ENCODE results near the gene LCMT1.
"Not testable (repeated sequence)": the region's sequence is repeated elsewhere in the genome, so short reads cannot be mapped to it uniquely, and the experiment has no call there.

The LCMT1 gene

DNA sequence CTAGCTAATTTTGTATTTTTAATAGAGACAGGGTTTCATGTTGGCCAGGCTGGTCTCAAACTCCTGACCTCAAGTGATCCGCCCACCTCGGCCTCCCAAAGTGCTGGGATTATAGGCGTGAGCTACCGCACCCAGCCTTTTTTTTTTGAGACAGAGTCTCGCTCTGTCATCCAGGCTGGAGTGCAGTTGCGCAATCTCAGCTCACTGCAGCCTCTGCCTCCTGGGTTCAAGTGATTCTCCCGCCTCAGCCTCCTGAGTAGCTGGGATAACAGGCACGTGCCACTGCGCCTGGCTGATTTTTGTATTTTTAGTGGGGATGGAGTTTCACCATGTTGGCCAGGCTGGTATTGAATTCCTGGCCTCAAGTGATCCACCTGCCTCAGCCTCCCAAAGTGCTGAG, 56.4 kb downstream of the LCMT1 start:
- not testable (repeated sequence) for H3K4me1 ChIP-seq (ENCODE audit: control insufficient read depth, insufficient read depth, low read length); H3K27me3 ChIP-seq (ENCODE audit: control insufficient read depth, insufficient read depth, low read length, poor library complexity, severe bottlenecking); H3K27ac ChIP-seq (ENCODE audit: insufficient read depth, low read depth, low read length, poor library complexity, severe bottlenecking); H3K9me3 ChIP-seq (ENCODE audit: control insufficient read depth, low read length); H3K4me3 ChIP-seq (ENCODE audit: insufficient read depth, low read depth, low read length)
- peaks cover 40% of the 10 kb centered on the region for H3K36me3 ChIP-seq (ENCODE audit: control insufficient read depth, insufficient read depth, low read length)
- WGBS, 2 experiments, result 95% methylated on average over 9 of the region's 9 CpGs

DNA sequence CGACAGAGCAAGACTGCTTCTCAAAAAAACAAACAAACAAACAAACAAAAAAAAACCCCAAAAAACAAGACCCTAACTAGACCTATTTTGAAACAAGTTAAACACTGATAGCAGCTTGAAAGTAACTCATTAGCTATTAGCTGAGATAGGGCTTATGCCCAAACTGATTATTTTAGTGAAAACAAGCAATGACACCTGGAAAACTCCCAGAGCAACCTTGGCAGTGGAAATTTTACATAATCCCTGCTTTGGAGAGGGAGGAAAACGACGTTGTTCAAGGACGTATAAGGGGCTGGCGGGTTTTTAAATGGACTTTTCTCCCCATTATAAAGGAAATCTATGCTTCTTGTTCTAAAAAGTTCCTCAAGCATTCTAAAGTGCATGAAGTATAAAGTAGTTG, 59.8 kb downstream of the LCMT1 start:
- Histone ChIP-seq H3K27ac (ENCODE audit: insufficient read depth, low read depth, low read length, poor library complexity, severe bottlenecking) (no peak overlapping the region), H3K4me1 (ENCODE audit: control insufficient read depth, insufficient read depth, low read length) (no peaks in the 10 kb centered on the region), H3K36me3 (ENCODE audit: control insufficient read depth, insufficient read depth, low read length) (peaks cover 24% of the 10 kb centered on the region), H3K9me3 (ENCODE audit: control insufficient read depth, low read length) (no peaks in the 10 kb centered on the region), H3K27me3 (ENCODE audit: control insufficient read depth, insufficient read depth, low read length, poor library complexity, severe bottlenecking) (no peaks in the 10 kb centered on the region), H3K4me3 (ENCODE audit: insufficient read depth, low read depth, low read length) (no peak overlapping the region)
- WGBS, 2 experiments, result 95 to 96% methylated on average over 5 of the region's 5 CpGs

DNA sequence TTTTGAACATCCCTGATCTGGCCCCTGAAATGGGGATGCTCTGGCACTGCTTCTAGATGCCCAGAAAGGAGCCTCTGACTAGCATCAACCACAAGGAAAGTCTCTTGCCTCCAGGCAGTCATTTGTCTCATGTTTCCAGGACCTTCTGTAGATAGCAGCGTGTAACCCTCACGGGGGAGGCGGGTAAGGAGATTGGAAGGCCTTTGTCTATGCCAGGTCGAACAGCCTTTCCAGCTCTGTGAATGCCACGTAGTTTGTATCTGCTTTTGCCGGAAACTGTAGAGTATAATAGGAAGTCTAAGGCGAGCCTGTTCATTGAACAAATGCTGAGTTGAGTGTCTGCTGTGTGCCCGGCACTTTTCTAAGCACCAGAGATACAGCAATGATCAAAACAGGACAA, 61.3 kb downstream of the LCMT1 start:
- Histone ChIP-seq H3K27ac (ENCODE audit: insufficient read depth, low read depth, low read length, poor library complexity, severe bottlenecking) (no peak overlapping the region), H3K27me3 (ENCODE audit: control insufficient read depth, insufficient read depth, low read length, poor library complexity, severe bottlenecking) (no peaks in the 10 kb centered on the region), H3K36me3 (ENCODE audit: control insufficient read depth, insufficient read depth, low read length) (peaks cover 15% of the 10 kb centered on the region), H3K4me3 (ENCODE audit: insufficient read depth, low read depth, low read length) (no peak overlapping the region), H3K4me1 (ENCODE audit: control insufficient read depth, insufficient read depth, low read length) (no peaks in the 10 kb centered on the region), H3K9me3 (ENCODE audit: control insufficient read depth, low read length) (no peaks in the 10 kb centered on the region)
- WGBS, 2 experiments, result 94 to 96% methylated on average over 8 of the region's 8 CpGs

DNA sequence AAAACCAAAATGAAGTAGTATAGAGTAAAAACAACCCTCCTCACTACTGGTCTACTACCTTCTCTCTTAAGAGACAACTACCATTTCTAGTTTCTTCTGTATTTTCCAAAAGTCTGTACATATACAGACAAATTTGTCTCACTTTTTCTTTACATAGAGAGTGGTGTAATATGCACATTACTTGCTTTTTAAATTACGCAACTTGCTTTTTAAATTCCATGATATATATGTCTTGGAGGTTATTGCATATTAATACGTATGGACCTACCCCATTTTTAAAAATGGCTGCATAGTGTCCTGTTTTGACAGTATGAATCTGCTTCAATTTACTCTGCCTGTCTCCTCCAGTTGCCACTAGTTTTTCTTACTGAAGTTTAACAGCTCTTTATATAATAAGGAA, 62.7 kb downstream of the LCMT1 start:
- WGBS, 2 experiments, result 90 to 100% methylated on average over 1 to 2 of the region's 2 CpGs
- Histone ChIP-seq H3K9me3 (ENCODE audit: control insufficient read depth, low read length) (no peaks in the 10 kb centered on the region), H3K36me3 (ENCODE audit: control insufficient read depth, insufficient read depth, low read length) (peaks cover 6% of the 10 kb centered on the region), H3K27ac (ENCODE audit: insufficient read depth, low read depth, low read length, poor library complexity, severe bottlenecking) (no peak overlapping the region), H3K27me3 (ENCODE audit: control insufficient read depth, insufficient read depth, low read length, poor library complexity, severe bottlenecking) (no peaks in the 10 kb centered on the region), H3K4me3 (ENCODE audit: insufficient read depth, low read depth, low read length) (no peak overlapping the region), H3K4me1 (ENCODE audit: control insufficient read depth, insufficient read depth, low read length) (no peaks in the 10 kb centered on the region)

DNA sequence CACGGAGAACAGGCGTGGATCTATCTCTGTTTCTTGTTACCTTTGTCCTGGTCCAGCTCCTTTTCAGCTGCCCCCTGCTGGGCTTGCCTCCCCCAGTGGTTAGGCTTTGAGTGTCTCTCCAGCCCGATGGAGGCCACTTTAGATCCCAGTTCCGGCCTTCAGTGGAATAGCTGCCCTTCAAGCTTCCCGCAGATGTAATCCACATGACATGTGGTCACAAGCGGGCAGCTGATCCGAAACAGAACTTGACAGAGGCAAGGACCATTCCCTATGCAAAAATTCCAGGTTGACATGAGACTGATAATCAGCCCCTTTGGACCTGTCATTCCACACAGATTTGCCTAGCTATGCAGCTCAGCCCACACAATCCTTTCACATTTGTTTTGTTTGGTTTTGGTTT, 64.6 kb downstream of the LCMT1 start:
- WGBS, 2 experiments, result 95% methylated on average over 7 of the region's 7 CpGs
- H3K36me3 ChIP-seq (ENCODE audit: control insufficient read depth, insufficient read depth, low read length), result no peaks in the 10 kb centered on the region

DNA sequence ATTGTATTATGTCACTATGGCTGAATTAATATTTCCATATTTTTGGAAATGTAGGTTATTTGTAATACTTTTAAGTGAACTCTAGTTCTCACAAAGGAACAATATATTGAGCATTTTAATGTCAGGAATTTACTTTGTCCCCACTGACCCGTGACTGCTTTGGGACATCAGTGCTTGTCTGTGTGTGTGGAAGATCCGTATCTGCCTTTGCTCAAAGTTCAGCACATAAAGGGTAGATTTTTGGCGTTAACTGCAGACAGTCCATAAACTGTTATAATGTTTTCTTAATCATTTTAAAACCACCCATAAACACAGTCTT, 65.9 kb downstream of the LCMT1 start:
- H3K9me3 ChIP-seq (ENCODE audit: control insufficient read depth, low read length), result no peaks in the 10 kb centered on the region
- no peak overlapping the region for H3K4me3 ChIP-seq (ENCODE audit: insufficient read depth, low read depth, low read length)
- WGBS, 2 experiments, result 95 to 100% methylated on average over 3 of the region's 3 CpGs
- H3K27ac ChIP-seq (ENCODE audit: insufficient read depth, low read depth, low read length, poor library complexity, severe bottlenecking), result no peak overlapping the region
- H3K27me3 ChIP-seq (ENCODE audit: control insufficient read depth, insufficient read depth, low read length, poor library complexity, severe bottlenecking), result no peaks in the 10 kb centered on the region
- no peaks in the 10 kb centered on the region for H3K4me1 ChIP-seq (ENCODE audit: control insufficient read depth, insufficient read depth, low read length)
- no peaks in the 10 kb centered on the region for H3K36me3 ChIP-seq (ENCODE audit: control insufficient read depth, insufficient read depth, low read length)

More for the DNA sequence above, 64.6 kb downstream of the LCMT1 start:
- Histone ChIP-seq H3K9me3 (ENCODE audit: control insufficient read depth, low read length) (no peaks in the 10 kb centered on the region), H3K4me1 (ENCODE audit: control insufficient read depth, insufficient read depth, low read length) (no peaks in the 10 kb centered on the region), H3K27me3 (ENCODE audit: control insufficient read depth, insufficient read depth, low read length, poor library complexity, severe bottlenecking) (no peaks in the 10 kb centered on the region), H3K4me3 (ENCODE audit: insufficient read depth, low read depth, low read length) (no peak overlapping the region), H3K27ac (ENCODE audit: insufficient read depth, low read depth, low read length, poor library complexity, severe bottlenecking) (no peak overlapping the region)

DNA sequence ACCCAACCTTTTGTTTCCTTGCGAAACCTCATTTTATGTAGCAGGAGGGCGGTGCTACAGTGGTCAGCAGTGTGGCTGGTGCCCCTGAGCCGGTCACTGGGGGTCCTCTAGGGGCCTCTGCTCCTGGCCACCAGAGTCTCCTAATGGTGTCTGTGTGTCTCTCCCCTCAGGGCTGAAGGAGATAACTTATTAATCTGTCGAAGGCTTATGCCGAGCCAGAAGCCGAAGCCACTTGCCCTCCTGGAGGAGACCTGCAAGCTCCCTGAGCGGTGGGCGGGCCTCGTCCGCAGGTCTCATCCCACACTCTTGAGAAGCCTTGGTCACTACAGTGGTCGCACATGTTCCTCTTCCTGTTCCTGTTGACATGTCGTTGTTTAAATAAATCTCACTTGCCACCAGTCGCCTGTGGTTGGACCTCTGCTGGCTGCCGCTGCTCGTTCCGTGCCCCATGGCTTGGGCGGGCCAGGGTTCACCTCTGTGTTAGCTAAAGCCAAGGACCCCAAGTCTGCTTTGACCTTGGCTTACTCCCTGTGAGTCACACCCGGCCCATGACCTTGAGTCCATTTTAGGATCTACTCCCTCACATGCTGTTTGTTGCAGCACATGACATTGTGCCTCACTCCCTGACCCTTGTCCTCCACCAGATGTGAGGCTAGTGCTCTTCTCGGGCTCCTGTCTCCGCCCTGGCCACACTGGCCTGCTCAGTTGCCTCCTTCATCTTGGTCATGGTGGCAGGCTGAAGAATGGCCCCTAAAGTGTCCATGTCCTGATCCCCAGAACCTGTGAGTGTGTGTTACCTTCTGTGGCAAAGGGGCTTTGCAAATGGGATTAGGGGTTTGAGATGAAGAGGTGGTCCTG, 66.5 kb downstream of the LCMT1 start:
- H3K27ac ChIP-seq (ENCODE audit: insufficient read depth, low read depth, low read length, poor library complexity, severe bottlenecking), result no peak overlapping the region
- no peak overlapping the region for H3K4me3 ChIP-seq (ENCODE audit: insufficient read depth, low read depth, low read length)
- H3K4me1 ChIP-seq (ENCODE audit: control insufficient read depth, insufficient read depth, low read length), result no peaks in the 10 kb centered on the region
- no peaks in the 10 kb centered on the region for H3K36me3 ChIP-seq (ENCODE audit: control insufficient read depth, insufficient read depth, low read length)
- H3K27me3 ChIP-seq (ENCODE audit: control insufficient read depth, insufficient read depth, low read length, poor library complexity, severe bottlenecking), result no peaks in the 10 kb centered on the region
- 95% methylated on average over 20 of the region's 20 CpGs for WGBS, 2 experiments
- no peaks in the 10 kb centered on the region for H3K9me3 ChIP-seq (ENCODE audit: control insufficient read depth, low read length)

DNA sequence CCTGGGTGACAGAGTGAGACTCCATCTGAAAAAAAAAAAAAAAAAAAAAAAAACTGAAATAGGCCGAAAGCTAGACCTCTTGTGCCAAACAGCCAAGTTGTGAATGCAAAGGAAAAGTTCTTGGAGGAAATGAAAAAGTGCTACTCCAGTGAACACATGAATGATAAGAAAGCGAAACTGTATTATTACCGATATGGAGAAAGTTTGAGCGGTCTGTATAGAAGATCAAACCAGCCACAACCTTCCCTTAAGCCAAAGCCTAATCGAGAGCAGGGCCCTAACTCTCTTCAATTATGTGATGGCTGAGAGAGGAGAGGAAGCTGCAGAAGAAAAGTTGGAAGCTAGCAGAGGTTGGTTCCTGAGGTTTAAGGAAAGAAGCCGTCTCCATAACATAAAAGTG, 69.7 kb downstream of the LCMT1 start:
- H3K27ac ChIP-seq (ENCODE audit: insufficient read depth, low read depth, low read length, poor library complexity, severe bottlenecking); H3K4me3 ChIP-seq (ENCODE audit: insufficient read depth, low read depth, low read length); H3K27me3 ChIP-seq (ENCODE audit: control insufficient read depth, insufficient read depth, low read length, poor library complexity, severe bottlenecking); H3K36me3 ChIP-seq (ENCODE audit: control insufficient read depth, insufficient read depth, low read length); H3K4me1 ChIP-seq (ENCODE audit: control insufficient read depth, insufficient read depth, low read length); H3K9me3 ChIP-seq (ENCODE audit: control insufficient read depth, low read length): not testable (repeated sequence)
- 98% methylated on average over 6 of the region's 6 CpGs for WGBS, 2 experiments

DNA sequence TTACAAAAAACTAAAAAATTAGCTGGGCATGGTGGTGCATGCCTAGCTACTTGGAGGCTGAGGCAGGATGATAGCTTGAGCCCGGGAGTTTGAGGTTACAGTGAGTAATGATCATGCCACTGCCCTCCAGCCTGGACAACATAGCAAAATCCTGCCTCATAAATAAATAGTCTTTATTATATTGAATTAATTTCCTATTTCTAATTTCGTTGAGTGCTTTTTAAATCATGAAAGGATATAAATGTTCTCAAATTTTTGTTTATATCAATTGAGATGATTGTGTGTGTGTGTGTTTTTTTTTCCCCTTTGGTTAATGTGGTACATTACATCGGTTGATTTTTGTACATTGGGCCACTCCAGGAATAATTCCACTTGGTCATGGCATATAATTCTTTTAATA, 73.2 kb downstream of the LCMT1 start:
- Histone ChIP-seq H3K4me3 (ENCODE audit: insufficient read depth, low read depth, low read length) (no peak overlapping the region), H3K36me3 (ENCODE audit: control insufficient read depth, insufficient read depth, low read length) (no peaks in the 10 kb centered on the region), H3K9me3 (ENCODE audit: control insufficient read depth, low read length) (no peaks in the 10 kb centered on the region), H3K27me3 (ENCODE audit: control insufficient read depth, insufficient read depth, low read length, poor library complexity, severe bottlenecking) (no peaks in the 10 kb centered on the region), H3K27ac (ENCODE audit: insufficient read depth, low read depth, low read length, poor library complexity, severe bottlenecking) (no peak overlapping the region), H3K4me1 (ENCODE audit: control insufficient read depth, insufficient read depth, low read length) (no peaks in the 10 kb centered on the region)
- 82 to 90% methylated on average over 1 to 3 of the region's 3 CpGs for WGBS, 2 experiments

DNA sequence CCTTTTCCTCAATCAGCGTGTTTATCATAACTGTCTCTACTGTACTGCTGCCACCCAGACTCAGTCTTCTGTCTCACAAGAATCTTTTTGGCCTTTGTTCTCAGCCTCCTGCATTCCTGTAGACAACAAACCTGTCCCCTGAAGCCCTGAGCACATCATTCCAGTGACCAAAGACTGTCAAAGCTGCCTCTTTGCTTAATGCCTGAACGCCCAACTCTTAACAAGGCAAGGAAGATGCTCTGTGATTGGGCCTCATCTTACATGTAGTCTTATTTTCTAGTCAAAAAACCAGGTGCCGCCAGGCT, 75.9 kb downstream of the LCMT1 start:
- no peaks in the 10 kb centered on the region for H3K4me1 ChIP-seq (ENCODE audit: control insufficient read depth, insufficient read depth, low read length)
- H3K9me3 ChIP-seq (ENCODE audit: control insufficient read depth, low read length), result no peaks in the 10 kb centered on the region
- no peak overlapping the region for H3K27ac ChIP-seq (ENCODE audit: insufficient read depth, low read depth, low read length, poor library complexity, severe bottlenecking)
- H3K4me3 ChIP-seq (ENCODE audit: insufficient read depth, low read depth, low read length), result no peak overlapping the region
- WGBS, 2 experiments, result 89 to 94% methylated on average over 3 of the region's 3 CpGs
- no peaks in the 10 kb centered on the region for H3K27me3 ChIP-seq (ENCODE audit: control insufficient read depth, insufficient read depth, low read length, poor library complexity, severe bottlenecking)
- no peaks in the 10 kb centered on the region for H3K36me3 ChIP-seq (ENCODE audit: control insufficient read depth, insufficient read depth, low read length)

DNA sequence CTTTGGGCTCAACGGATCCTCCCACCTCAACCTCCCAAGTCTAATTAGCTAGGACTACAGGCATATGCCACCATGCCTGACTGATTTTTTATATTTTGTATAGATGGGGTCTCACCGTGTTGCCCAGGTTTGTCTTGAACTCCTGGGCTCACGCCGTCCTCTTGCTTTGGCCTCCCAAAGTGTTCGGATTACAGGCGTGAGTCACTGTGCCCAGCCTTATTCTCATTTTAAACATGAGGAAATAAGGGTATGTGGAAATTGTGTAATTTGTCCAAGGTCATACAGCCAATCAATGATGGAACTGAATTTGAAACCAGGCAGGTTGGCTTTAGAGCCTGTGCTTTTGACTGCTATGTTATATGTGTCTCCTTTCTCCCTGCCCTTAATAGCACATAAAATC, 77.8 kb downstream of the LCMT1 start:
- no peaks in the 10 kb centered on the region for H3K4me1 ChIP-seq (ENCODE audit: control insufficient read depth, insufficient read depth, low read length)
- WGBS, 2 experiments, result 88 to 92% methylated on average over 6 of the region's 6 CpGs
- no peak overlapping the region for H3K4me3 ChIP-seq (ENCODE audit: insufficient read depth, low read depth, low read length)
- no peak overlapping the region for H3K27ac ChIP-seq (ENCODE audit: insufficient read depth, low read depth, low read length, poor library complexity, severe bottlenecking)
- H3K36me3 ChIP-seq (ENCODE audit: control insufficient read depth, insufficient read depth, low read length), result no peaks in the 10 kb centered on the region
- no peaks in the 10 kb centered on the region for H3K9me3 ChIP-seq (ENCODE audit: control insufficient read depth, low read length)
- no peaks in the 10 kb centered on the region for H3K27me3 ChIP-seq (ENCODE audit: control insufficient read depth, insufficient read depth, low read length, poor library complexity, severe bottlenecking)
